ENCODE measurements around the gene CTNNA1. TPM values are rescaled to one million over a fixed set of nuclear protein-coding genes. Genes with fewer than 3 reads are reported as not detected.
"Not testable (repeated sequence)": the region's sequence is repeated elsewhere in the genome, so short reads cannot be mapped to it uniquely, and the experiment has no call there.

The CTNNA1 gene
- polyA plus RNA-seq, 1 of the 3 experiments (the other 2 are of a cell fraction), result 130 TPM

- Histone ChIP-seq H3K36me3 (replicated peaks in 1 of 2; ENCODE audit: control insufficient read depth in 1 of 2, insufficient read depth in 2 of 2, low read length in 1 of 2) (peaks cover 3 to 59% of the 10 kb centered on the region in 2 experiments), H3K79me2 (ENCODE audit: insufficient read depth) (peaks cover 100% of the 10 kb centered on the region), H4K20me1 (ENCODE audit: insufficient read depth) (peaks cover 99% of the 10 kb centered on the region), H3K4me2 (peak overlapping the region; percentile 11; the same call in 1 of the 2 replicates)
- POLR2A ChIA-PET; H3F3A ChIP-seq (replicated peaks; ENCODE audit: insufficient read depth); H3K9me2 ChIP-seq; H2AFZ ChIP-seq (ENCODE audit: low read depth); DNase-seq; H3K4me1 ChIP-seq (ENCODE audit: control insufficient read depth in 1 of 2, insufficient read depth in 2 of 2, low read depth in 1 of 2, low read length in 1 of 2); H3K4me3 ChIP-seq (ENCODE audit: low read depth in 2 of 2, low read length in 1 of 2); H3K9ac ChIP-seq; H3K27ac ChIP-seq (ENCODE audit: low read depth in 2 of 2, low read length in 1 of 2); H3K27me3 ChIP-seq (ENCODE audit: insufficient read depth); H3K9me3 ChIP-seq: not testable (repeated sequence)
- CTCF ChIA-PET, result interaction anchor here (0.8 to 1.7 kb wide), 2 partner anchors 28 to 119 kb away, joined by 3 to 7 read pairs; no protein-coding TSS in a partner anchor
- WGBS (ENCODE audit: low lambda C conversion rate), result 80% methylated on average over 7 of the region's 7 CpGs
Measured at GRCh38 chr5:138761115-138761514, 7.9 kb downstream of the CTNNA1 start.

- H2AFZ ChIP-seq (ENCODE audit: low read depth); DNase-seq; H3K27ac ChIP-seq (ENCODE audit: low read depth in 2 of 2, low read length in 1 of 2); H3K27me3 ChIP-seq (ENCODE audit: insufficient read depth); H3K9me3 ChIP-seq; H3K4me1 ChIP-seq (ENCODE audit: control insufficient read depth in 1 of 2, insufficient read depth in 2 of 2, low read depth in 1 of 2, low read length in 1 of 2); H3F3A ChIP-seq (replicated peaks; ENCODE audit: insufficient read depth); H3K4me2 ChIP-seq; H3K4me3 ChIP-seq (ENCODE audit: low read depth in 2 of 2, low read length in 1 of 2); H3K9me2 ChIP-seq; POLR2A ChIA-PET; H3K9ac ChIP-seq: not testable (repeated sequence)
- peaks cover 3 to 56% of the 10 kb centered on the region in 2 experiments for H3K36me3 ChIP-seq (replicated peaks in 1 of 2; ENCODE audit: control insufficient read depth in 1 of 2, insufficient read depth in 2 of 2, low read length in 1 of 2)
- peaks cover 100% of the 10 kb centered on the region for H3K79me2 ChIP-seq (ENCODE audit: insufficient read depth)
- CTCF ChIA-PET, result interaction anchor here (0.8 to 1.7 kb wide), 3 partner anchors 15 to 120 kb away, joined by 3 to 7 read pairs (median 3); no protein-coding TSS in a partner anchor
- WGBS (ENCODE audit: low lambda C conversion rate), result 89% methylated on average over 6 of the region's 6 CpGs
- peaks cover 99% of the 10 kb centered on the region for H4K20me1 ChIP-seq (ENCODE audit: insufficient read depth)
Measured at GRCh38 chr5:138761670-138762069, 8.4 kb downstream of the CTNNA1 start.

GRCh38 chr5:138762110-138762509, 8.9 kb downstream of the CTNNA1 start:
- Histone ChIP-seq H3K27me3 (ENCODE audit: insufficient read depth) (no peaks in the 10 kb centered on the region), H3K9me3 (no peaks in the 10 kb centered on the region), H3K9me2 (no peaks in the 10 kb centered on the region), H3K27ac (ENCODE audit: low read depth in 2 of 2, low read length in 1 of 2) (no peak overlapping the region), H3K4me2 (no peak overlapping the region), H2AFZ (ENCODE audit: low read depth) (no peak overlapping the region), H3F3A (replicated peaks; ENCODE audit: insufficient read depth) (peaks cover 6% of the 10 kb centered on the region), H3K4me3 (ENCODE audit: low read depth in 2 of 2, low read length in 1 of 2) (no peak overlapping the region), H3K9ac (no peak overlapping the region), H3K79me2 (ENCODE audit: insufficient read depth) (peaks cover 100% of the 10 kb centered on the region), H3K36me3 (replicated peaks in 1 of 2; ENCODE audit: control insufficient read depth in 1 of 2, insufficient read depth in 2 of 2, low read length in 1 of 2) (peaks cover 3 to 56% of the 10 kb centered on the region in 2 experiments), H3K4me1 (ENCODE audit: control insufficient read depth in 1 of 2, insufficient read depth in 2 of 2, low read depth in 1 of 2, low read length in 1 of 2) (peaks cover 0 to 9% of the 10 kb centered on the region in 2 experiments; a peak in 1 of 4 replicates), H4K20me1 (ENCODE audit: insufficient read depth) (peaks cover 99% of the 10 kb centered on the region)
- ChIA-PET POLR2A (no interaction called here), CTCF (interaction anchor here (0.8 to 1.7 kb wide), 3 partner anchors 15 to 120 kb away, joined by 3 to 7 read pairs (median 3); no protein-coding TSS in a partner anchor)
- DNase-seq, result no peak
- WGBS (ENCODE audit: low lambda C conversion rate), result 100% methylated on average over 1 of the region's 1 CpG
- TF ChIP-seq FOXJ3 (CRISPR knock-in tag; IDR thresholded peaks at IDR 0.05) (no peak), USF1 (IDR thresholded peaks at IDR 0.05; ENCODE audit: borderline replicate concordance, low read depth) (no peak), NRF1 (IDR thresholded peaks at IDR 0.05; ENCODE audit: low read depth, low read length) (no peak), MAX (IDR thresholded peaks at IDR 0.05; ENCODE audit: low read depth) (no peak), TEAD4 (IDR thresholded peaks at IDR 0.05; ENCODE audit: borderline replicate concordance, insufficient read depth) (no peak), SMC3 (IDR thresholded peaks at IDR 0.05; ENCODE audit: low read depth, low read length) (no peak), RAD21 (IDR thresholded peaks at IDR 0.05; ENCODE audit: low read length) (no peak), ZBTB33 (IDR thresholded peaks at IDR 0.05; ENCODE audit: borderline replicate concordance, low read depth) (no peak), RXRA (IDR thresholded peaks at IDR 0.05; ENCODE audit: borderline replicate concordance, low read depth) (no peak), PBX3 (IDR thresholded peaks at IDR 0.05) (no peak), YY1 (IDR thresholded peaks at IDR 0.05; ENCODE audit: low read depth) (no peak), USF2 (IDR thresholded peaks at IDR 0.05; ENCODE audit: borderline replicate concordance, low read depth, low read length) (no peak), RCOR1 (IDR thresholded peaks at IDR 0.05; ENCODE audit: low read length) (no peak), IRF3 (IDR thresholded peaks at IDR 0.05; ENCODE audit: low read depth, low read length) (no peak)

Measured in SK-N-SH (cell line).